EL (cell line): Measurements from ENCODE around the gene GGA1.

Experiments used
- DNase-seq: peaks from one replicate; pipeline ENCODE4 v3.0.0-alpha.2; 2016

GGA1 gene

GRCh38 chr22:37608477-37609239 lies at the start of gene GGA1:
TSS of gene GGA1 (plus strand) at chr22:37608834. CDS start at chr22:37608861, 27 bp downstream.
- peak; percentile 97 for DNase-seq

- no peak for DNase-seq
These were observed 49.1 kb upstream of the GGA1 start for GRCh38 chr22:37559521-37559900.

- DNase-seq, result peak; percentile 67
These were observed 48.6 kb upstream of the GGA1 start, which contains the start of gene CDC42EP1 for GRCh38 chr22:37559901-37560607. TSS of gene CDC42EP1 (plus strand) at chr22:37560480. CDS start at chr22:37566350, 5,870 bp downstream.

- DNase-seq, result peak; percentile 78
These were observed 47.9 kb upstream of the GGA1 start for GRCh38 chr22:37560608-37561211.

GRCh38 chr22:37561212-37562048 lies 47.2 kb upstream of the GGA1 start:
- DNase-seq, result peak; percentile 92

GRCh38 chr22:37562049-37562875 lies 46.4 kb upstream of the GGA1 start:
- DNase-seq, result no peak

GRCh38 chr22:37563153-37564081 lies 45.2 kb upstream of the GGA1 start:
- DNase-seq, result peak; percentile 98

- no peak for DNase-seq
These were observed 44.4 kb upstream of the GGA1 start for GRCh38 chr22:37564111-37564711.

GRCh38 chr22:37565830-37566229 lies 42.8 kb upstream of the GGA1 start:
- no peak for DNase-seq

- DNase-seq, result no peak
These were observed 42.3 kb upstream of the GGA1 start for GRCh38 chr22:37566329-37566837.

GRCh38 chr22:37566903-37567798 lies 41.5 kb upstream of the GGA1 start:
- peak; percentile 47 for DNase-seq

GRCh38 chr22:37568012-37568411 lies 40.6 kb upstream of the GGA1 start:
- DNase-seq, result no peak

GRCh38 chr22:37568448-37569008 lies 40.1 kb upstream of the GGA1 start:
- no peak for DNase-seq

- DNase-seq, result no peak
These were observed 39.4 kb upstream of the GGA1 start for GRCh38 chr22:37569009-37569920.

GRCh38 chr22:37569921-37570660 lies 38.5 kb upstream of the GGA1 start:
- no peak for DNase-seq

GRCh38 chr22:37570661-37570976 lies 38.0 kb upstream of the GGA1 start:
- DNase-seq, result no peak
